ENCODE results near the gene MCHR1.

DNA sequence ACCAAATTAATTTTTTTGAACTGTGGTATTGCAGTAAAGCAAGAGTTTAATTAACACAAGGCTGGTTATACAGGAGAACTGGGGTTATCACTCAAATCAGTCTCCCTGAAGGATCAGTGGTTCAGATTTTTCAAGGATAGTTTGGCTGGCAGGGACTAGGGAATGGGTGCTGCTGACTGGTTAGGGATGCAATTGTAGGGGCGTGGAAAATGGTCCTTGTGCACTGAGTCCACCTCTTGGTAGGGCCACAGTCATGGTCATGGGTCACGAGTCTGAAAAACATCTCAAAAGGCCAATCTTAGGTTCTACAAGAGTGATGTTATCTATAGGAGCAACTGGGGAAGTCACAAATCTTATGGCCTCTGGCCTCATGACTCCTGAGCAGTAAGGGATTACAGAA, 27.9 kb downstream of the MCHR1 start:
- TF ChIP-seq, protein P1, sequence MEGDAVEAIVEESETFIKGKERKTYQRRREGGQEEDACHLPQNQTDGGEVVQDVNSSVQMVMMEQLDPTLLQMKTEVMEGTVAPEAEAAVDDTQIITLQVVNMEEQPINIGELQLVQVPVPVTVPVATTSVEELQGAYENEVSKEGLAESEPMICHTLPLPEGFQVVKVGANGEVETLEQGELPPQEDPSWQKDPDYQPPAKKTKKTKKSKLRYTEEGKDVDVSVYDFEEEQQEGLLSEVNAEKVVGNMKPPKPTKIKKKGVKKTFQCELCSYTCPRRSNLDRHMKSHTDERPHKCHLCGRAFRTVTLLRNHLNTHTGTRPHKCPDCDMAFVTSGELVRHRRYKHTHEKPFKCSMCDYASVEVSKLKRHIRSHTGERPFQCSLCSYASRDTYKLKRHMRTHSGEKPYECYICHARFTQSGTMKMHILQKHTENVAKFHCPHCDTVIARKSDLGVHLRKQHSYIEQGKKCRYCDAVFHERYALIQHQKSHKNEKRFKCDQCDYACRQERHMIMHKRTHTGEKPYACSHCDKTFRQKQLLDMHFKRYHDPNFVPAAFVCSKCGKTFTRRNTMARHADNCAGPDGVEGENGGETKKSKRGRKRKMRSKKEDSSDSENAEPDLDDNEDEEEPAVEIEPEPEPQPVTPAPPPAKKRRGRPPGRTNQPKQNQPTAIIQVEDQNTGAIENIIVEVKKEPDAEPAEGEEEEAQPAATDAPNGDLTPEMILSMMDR (IDR thresholded peaks at IDR 0.05): no peak
- no peak for TF ChIP-seq POLR2A (IDR thresholded peaks at IDR 0.05)
